IMR-90 (cell line): ENCODE data around the gene ALG1. TPM values are rescaled to one million over a fixed set of nuclear protein-coding genes. Genes with fewer than 3 reads are reported as not detected.

ENCODE experiments used
- ATAC-seq: fragments of 200-7000 bp; cut with Tn5 transposase; 2 replicates; pipeline ENCODE4 v1.9.1; 2020; ENCODE audit warnings: low read depth, mild to moderate bottlenecking, moderate library complexity
- BruUV-seq: library from RNA; stranded (reverse); fragments of 400-500 nt; replicated peaks from 2 replicates; lab custom pipeline; 2021; lab: Mats Ljungman, UMichigan
- CTCF ChIA-PET: fragments of 300-600 bp; formaldehyde crosslinking; extraction: SDS; loops from one replicate; lab custom pipeline; 2021; ENCODE audit warnings: antibody characterized with exemption; lab: Yijun Ruan, JAX
- POLR2A ChIA-PET: fragments of 300-600 bp; sonication (Branson Sonifier 250); formaldehyde crosslinking; loops from one replicate; lab custom pipeline; 2022; ENCODE audit warnings: antibody characterized with exemption; ENCODE audit not compliant: unreplicated experiment; lab: Charles Lee
- DNase-seq: peaks from one replicate; pipeline ENCODE4 v3.0.0; 2013
- H2AFZ ChIP-seq: replicated peaks from 2 replicates; pipeline ENCODE3; 2013; ENCODE audit warnings: low read length, mild to moderate bottlenecking; ENCODE audit not compliant: poor library complexity
- H2AK5ac ChIP-seq: 2 replicates; pipeline ENCODE4 v1.6.1; 2013; ENCODE audit warnings: low read depth, low read length, inconsistent platforms
- H2AK9ac ChIP-seq: replicated peaks from 2 replicates; pipeline ENCODE3; 2013; ENCODE audit warnings: mild to moderate bottlenecking, low read depth, low read length, moderate library complexity; ENCODE audit not compliant: poor library complexity
- H2BK120ac ChIP-seq: 2 replicates; pipeline ENCODE4 v1.6.1; 2013; ENCODE audit warnings: low read depth, low read length, inconsistent platforms
- H2BK15ac ChIP-seq: 3 replicates; pipeline ENCODE4 v1.6.1; 2013; ENCODE audit warnings: low read depth, low read length, inconsistent platforms
- H2BK20ac ChIP-seq: 2 replicates; pipeline ENCODE4 v1.6.1; 2013; ENCODE audit warnings: low read depth, mild to moderate bottlenecking, inconsistent platforms, low read length, moderate library complexity
- H2BK5ac ChIP-seq: 2 replicates; pipeline ENCODE4 v1.6.1; 2013; ENCODE audit warnings: mild to moderate bottlenecking, low read depth, low read length, inconsistent platforms; ENCODE audit not compliant: poor library complexity, severe bottlenecking
- H3K14ac ChIP-seq: replicated peaks from 2 replicates; pipeline ENCODE4 v1.6.1; 2013; ENCODE audit warnings: low read depth, low read length, inconsistent platforms
- H3K18ac ChIP-seq: 2 replicates; pipeline ENCODE4 v1.6.1; 2013; ENCODE audit warnings: low read depth, low read length, control low read depth
- H3K23ac ChIP-seq: 2 replicates; pipeline ENCODE4 v1.6.1; 2013; ENCODE audit warnings: low read depth, low read length, inconsistent platforms
- H3K27ac ChIP-seq: 2 replicates; pipeline ENCODE4 v1.5.1; 2013; ENCODE audit warnings: mild to moderate bottlenecking, control low read depth, low read length; ENCODE audit not compliant: insufficient read depth
- H3K27me3 ChIP-seq: 2 replicates; pipeline ENCODE4 v1.6.1; 2013; ENCODE audit warnings: low read length; ENCODE audit not compliant: control insufficient read depth, insufficient read depth
- H3K36me3 ChIP-seq: 2 replicates; pipeline ENCODE4 v1.6.1; 2013; ENCODE audit warnings: low read length, mixed read lengths; ENCODE audit not compliant: control insufficient read depth, insufficient read depth
- H3K4ac ChIP-seq: 2 replicates; pipeline ENCODE4 v1.6.1; 2013; ENCODE audit warnings: low read depth, low read length, inconsistent platforms
- H3K4me1 ChIP-seq: 2 replicates; pipeline ENCODE4 v1.6.1; 2013; ENCODE audit warnings: low read length, mixed read lengths; ENCODE audit not compliant: control insufficient read depth, insufficient read depth
- H3K4me2 ChIP-seq: 2 replicates; pipeline ENCODE4 v1.6.1; 2013; ENCODE audit warnings: low read depth, mild to moderate bottlenecking, control low read depth, low read length, moderate library complexity
- H3K4me3 ChIP-seq: 2 replicates; pipeline ENCODE4 v1.5.1; 2013; ENCODE audit warnings: low read depth, mild to moderate bottlenecking, control low read depth, low read length, moderate library complexity; ENCODE audit not compliant: insufficient read depth
- H3K56ac ChIP-seq: 2 replicates; pipeline ENCODE4 v1.6.1; 2013; ENCODE audit warnings: low read length, inconsistent platforms; ENCODE audit not compliant: insufficient read depth; ENCODE audit errors: extremely low read depth
- H3K79me1 ChIP-seq, 2 experiments: 2 replicates each; pipeline ENCODE4 v1.6.1; 2013; ENCODE audit warnings: low read length in 2 of 2, inconsistent platforms in 1 of 2, low read depth in 1 of 2
- H3K9ac ChIP-seq: 2 replicates; pipeline ENCODE4 v1.6.1; 2013; ENCODE audit warnings: low read depth, low read length, control low read depth
- H3K9me1 ChIP-seq: 2 replicates; pipeline ENCODE4 v1.6.1; 2013; ENCODE audit warnings: low read length, inconsistent platforms; ENCODE audit not compliant: insufficient read depth
- H3K9me3 ChIP-seq: 2 replicates; pipeline ENCODE4 v1.6.1; 2013; ENCODE audit warnings: low read length; ENCODE audit not compliant: control insufficient read depth, insufficient read depth
- H4K20me1 ChIP-seq: 2 replicates; pipeline ENCODE4 v1.6.1; 2013; ENCODE audit warnings: low read length, inconsistent platforms; ENCODE audit not compliant: insufficient read depth
- H4K5ac ChIP-seq: 2 replicates; pipeline ENCODE4 v1.6.1; 2013; ENCODE audit warnings: mild to moderate bottlenecking, low read depth, low read length, control low read depth
- H4K8ac ChIP-seq, 2 experiments: 2 replicates each; pipeline ENCODE4 v1.6.1; 2013; ENCODE audit warnings: low read depth in 2 of 2, low read length in 2 of 2, control low read depth in 1 of 2, inconsistent platforms in 1 of 2
- H4K91ac ChIP-seq: 2 replicates; pipeline ENCODE4 v1.6.1; 2013; ENCODE audit warnings: low read depth, low read length, inconsistent platforms; ENCODE audit not compliant: insufficient read depth
- CEBPB ChIP-seq: IDR thresholded peaks from 2 replicates; pipeline ENCODE4 v1.6.1; 2012; ENCODE audit warnings: low read depth, low read length, improper control_type of control experiment
- CHD1 ChIP-seq: IDR thresholded peaks from 2 replicates; pipeline ENCODE4 v1.6.1; 2012; ENCODE audit warnings: low read depth, low read length, improper control_type of control experiment
- MAFK ChIP-seq: IDR thresholded peaks from 2 replicates; pipeline ENCODE4 v1.6.1; 2012; ENCODE audit warnings: low read depth, low read length, improper control_type of control experiment
- MAZ ChIP-seq: IDR thresholded peaks from 2 replicates; pipeline ENCODE4 v1.6.1; 2012; ENCODE audit warnings: low read depth, mild to moderate bottlenecking, low read length, improper control_type of control experiment, moderate library complexity, borderline replicate concordance
- MXI1 ChIP-seq: IDR thresholded peaks from 2 replicates; pipeline ENCODE4 v1.6.1; 2012; ENCODE audit warnings: low read depth, mild to moderate bottlenecking, low read length, moderate library complexity, borderline replicate concordance
- NFE2L2 ChIP-seq: fragments of 150-350 bp; IDR thresholded peaks from 2 replicates; pipeline ENCODE4 v1.6.1; 2016; ENCODE audit warnings: low read depth, mild to moderate bottlenecking, low read length
- POLR2A ChIP-seq: IDR thresholded peaks from 2 replicates; pipeline ENCODE4 v1.6.1; 2012; ENCODE audit warnings: mild to moderate bottlenecking, low read depth, low read length
- RCOR1 ChIP-seq: IDR thresholded peaks from 2 replicates; pipeline ENCODE4 v1.6.1; 2012; ENCODE audit warnings: mild to moderate bottlenecking, low read length, improper control_type of control experiment; ENCODE audit not compliant: insufficient replicate concordance
- RFX5 ChIP-seq: IDR thresholded peaks from 2 replicates; pipeline ENCODE4 v1.8.0; 2012; ENCODE audit warnings: low read depth, mild to moderate bottlenecking, low read length, moderate library complexity
- SMC3 ChIP-seq: fragments of 150-350 bp; IDR thresholded peaks from 2 replicates; pipeline ENCODE4 v1.6.1; 2016; ENCODE audit warnings: low read depth, mild to moderate bottlenecking, antibody characterized with exemption, low read length, moderate library complexity
- WGBS, 2 experiments: methylation state at CpG; one replicate each; pipeline versions ENCODE4 v1.1.5 to v1.1.7; 2013; ENCODE audit warnings: missing lambda C conversion rate in 2 of 2; ENCODE audit not compliant: insufficient read length in 1 of 2; ENCODE audit errors: extremely low coverage in 2 of 2; 5-methylcytosine and 5-hydroxymethylcytosine counted together
- dilution Hi-C: fragments of 300-500 bp; cut with HindIII; formaldehyde crosslinking; loops from one replicate; pipeline ENCODE4 v1.14.3; 2018; ENCODE audit warnings: low sequenced_read_pairs; ENCODE audit not compliant: unreplicated experiment
- in situ Hi-C: fragments of 300-500 bp; cut with MboI; formaldehyde crosslinking; loops from 3 replicates; pipeline ENCODE4 v1.14.3; 2019; ENCODE audit warnings: low sequenced_read_pairs, inconsistent platforms, mixed read lengths
- intact Hi-C: fragments of 100-400 bp; cut with micrococcal nuclease; formaldehyde crosslinking; loops from 2 replicates; pipeline ENCODE4 v1.10.0; 2022
- polyA plus RNA-seq, 3 experiments: library from polyadenylated mRNA; depleted of rRNA; stranded (reverse); fragments of >200 nt; gene quantifications; 2 replicates each; pipeline ENCODE4 v1.2.3, GENCODE V29; 2012; ENCODE audit warnings: low replicate concordance in 1 of 3
- total RNA-seq: library from RNA; depleted of rRNA; stranded (reverse); fragments of >200 nt; gene quantifications from 2 replicates; pipeline ENCODE4 v1.2.3, GENCODE V29; 2012
- TF ChIP-seq, protein P1 (sequence below): fragments of 150-350 bp; IDR thresholded peaks from 2 replicates; pipeline ENCODE4 v1.6.1; 2017; ENCODE audit warnings: mild to moderate bottlenecking, antibody characterized with exemption, low read length, low read depth
- TF ChIP-seq, protein P2 (sequence below): conservative IDR thresholded peaks from 2 replicates; pipeline ENCODE4 v1.5.1; 2012; ENCODE audit warnings: mild to moderate bottlenecking, low read depth, low read length, improper control_type of control experiment

ALG1 gene
- total and polyA plus RNA-seq, 2 of the 4 experiments (the other 2 are of a cell fraction) = 30.9 to 41.0 TPM

DNA sequence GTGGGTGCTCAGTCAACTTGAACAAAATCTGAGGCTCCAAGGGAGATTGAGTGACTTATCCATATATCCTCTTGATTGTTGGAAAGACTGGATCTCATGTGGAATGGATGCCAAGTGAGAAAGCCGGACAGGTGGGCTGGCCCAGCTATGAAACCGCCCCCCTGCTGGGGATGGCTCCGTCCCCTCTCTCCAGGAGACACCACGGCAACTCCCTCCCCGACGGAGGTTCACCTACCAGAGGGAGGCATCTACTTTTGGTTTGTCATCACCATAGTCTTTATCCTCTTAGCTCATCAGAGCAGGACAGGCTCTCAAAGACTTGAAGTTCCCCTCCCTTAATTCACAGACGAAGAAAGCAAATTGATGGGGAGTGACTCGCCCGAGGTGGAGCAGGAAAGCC, 1.8 kb upstream of the ALG1 start:
- no peak overlapping the region for H2BK120ac ChIP-seq
- H2BK5ac ChIP-seq = no peak overlapping the region
- no peak overlapping the region for H2AK5ac ChIP-seq
- no peak for ATAC-seq
- CTCF ChIA-PET = no interaction called here
- peaks cover 4 to 27% of the 10 kb centered on the region in 2 experiments; a peak in 3 of 4 replicates for H3K79me1 ChIP-seq
- H3K36me3 ChIP-seq = no peaks in the 10 kb centered on the region
- no peak overlapping the region for H3K4ac ChIP-seq
- H3K9ac ChIP-seq = no peak overlapping the region
- H2BK20ac ChIP-seq = no peak overlapping the region
- H3K9me3 ChIP-seq = no peaks in the 10 kb centered on the region
- no peak overlapping the region for H4K91ac ChIP-seq
- peaks cover 9% of the 10 kb centered on the region; the same call in 1 of the 2 replicates for H3K4me1 ChIP-seq
- no peak overlapping the region for H3K18ac ChIP-seq
- H3K9me1 ChIP-seq = peaks cover 11% of the 10 kb centered on the region
- POLR2A ChIA-PET = no interaction called here
- H2AK9ac ChIP-seq = no peak overlapping the region
- H3K4me3 ChIP-seq = no peak overlapping the region
- intact Hi-C loops = no loop called here
- H3K14ac ChIP-seq = no peak overlapping the region
- in situ Hi-C loops = no loop called here
- H4K20me1 ChIP-seq = no peaks in the 10 kb centered on the region
- H4K8ac ChIP-seq = no peak overlapping the region
- no peak overlapping the region for H4K5ac ChIP-seq
- no peak overlapping the region for H2AFZ ChIP-seq
- dilution Hi-C loops = no loop called here
- H3K56ac ChIP-seq = no peak overlapping the region
- no peak for DNase-seq
- no peak overlapping the region for H3K4me2 ChIP-seq
- no peak overlapping the region for H3K23ac ChIP-seq
- H3K27me3 ChIP-seq = peaks cover 6% of the 10 kb centered on the region; the same call in 1 of the 2 replicates
- TF ChIP-seq CEBPB (no peak), RFX5 (no peak), POLR2A (no peak), MAFK (no peak), MXI1 (no peak), MAZ (no peak), SMC3 (no peak), NFE2L2 (no peak), CHD1 (no peak), RCOR1 (no peak)
- TF ChIP-seq, protein P1, sequence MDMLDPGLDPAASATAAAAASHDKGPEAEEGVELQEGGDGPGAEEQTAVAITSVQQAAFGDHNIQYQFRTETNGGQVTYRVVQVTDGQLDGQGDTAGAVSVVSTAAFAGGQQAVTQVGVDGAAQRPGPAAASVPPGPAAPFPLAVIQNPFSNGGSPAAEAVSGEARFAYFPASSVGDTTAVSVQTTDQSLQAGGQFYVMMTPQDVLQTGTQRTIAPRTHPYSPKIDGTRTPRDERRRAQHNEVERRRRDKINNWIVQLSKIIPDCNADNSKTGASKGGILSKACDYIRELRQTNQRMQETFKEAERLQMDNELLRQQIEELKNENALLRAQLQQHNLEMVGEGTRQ = no peak
- TF ChIP-seq, protein P2, sequence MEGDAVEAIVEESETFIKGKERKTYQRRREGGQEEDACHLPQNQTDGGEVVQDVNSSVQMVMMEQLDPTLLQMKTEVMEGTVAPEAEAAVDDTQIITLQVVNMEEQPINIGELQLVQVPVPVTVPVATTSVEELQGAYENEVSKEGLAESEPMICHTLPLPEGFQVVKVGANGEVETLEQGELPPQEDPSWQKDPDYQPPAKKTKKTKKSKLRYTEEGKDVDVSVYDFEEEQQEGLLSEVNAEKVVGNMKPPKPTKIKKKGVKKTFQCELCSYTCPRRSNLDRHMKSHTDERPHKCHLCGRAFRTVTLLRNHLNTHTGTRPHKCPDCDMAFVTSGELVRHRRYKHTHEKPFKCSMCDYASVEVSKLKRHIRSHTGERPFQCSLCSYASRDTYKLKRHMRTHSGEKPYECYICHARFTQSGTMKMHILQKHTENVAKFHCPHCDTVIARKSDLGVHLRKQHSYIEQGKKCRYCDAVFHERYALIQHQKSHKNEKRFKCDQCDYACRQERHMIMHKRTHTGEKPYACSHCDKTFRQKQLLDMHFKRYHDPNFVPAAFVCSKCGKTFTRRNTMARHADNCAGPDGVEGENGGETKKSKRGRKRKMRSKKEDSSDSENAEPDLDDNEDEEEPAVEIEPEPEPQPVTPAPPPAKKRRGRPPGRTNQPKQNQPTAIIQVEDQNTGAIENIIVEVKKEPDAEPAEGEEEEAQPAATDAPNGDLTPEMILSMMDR = no peak
- no peak overlapping the region for H3K27ac ChIP-seq
- H2BK15ac ChIP-seq = no peak overlapping the region
- BruUV-seq = no TSS peak
- 60% methylated on average over 1 of the region's 9 CpGs; no CpG with 5 or more reads in 1 of the 2 experiments for WGBS, 2 experiments
